H1 (cell line): Measurements from ENCODE around the gene C22orf31. TPM values are rescaled to one million over a fixed set of nuclear protein-coding genes. Genes with fewer than 3 reads are reported as not detected.

Source experiments
- CTCF ChIA-PET: fragments of 300-600 bp; sonication (Branson Sonifier 250); formaldehyde crosslinking; loops from one replicate; lab custom pipeline; 2021; ENCODE audit not compliant: partially characterized antibody; lab: Charles Lee
- POLR2A ChIA-PET: fragments of 300-600 bp; sonication (Branson Sonifier 250); formaldehyde crosslinking; loops from one replicate; lab custom pipeline; 2021; ENCODE audit warnings: inconsistent platforms; ENCODE audit not compliant: partially characterized antibody; lab: Charles Lee
- DNase-seq, 2 experiments: peaks; one replicate each; pipeline versions ENCODE4 v3.0.0 to v3.0.0-alpha.2; 2010 to 2022; ENCODE audit warnings: low spot score in 2 of 2, low read depth in 1 of 2, mixed read lengths in 1 of 2
- FAIRE-seq: peaks from 2 replicates; lab custom pipeline; 2011; peaks lifted over from hg19 to GRCh38; lab: Jason Lieb, UNC
- H2AFZ ChIP-seq: 2 replicates; pipeline ENCODE4 v1.8.1; 2012; ENCODE audit warnings: low read length, inconsistent platforms
- H2AK5ac ChIP-seq: 2 replicates; pipeline ENCODE4 v1.6.1; 2013; ENCODE audit warnings: low read depth, low read length
- H2BK120ac ChIP-seq: replicated peaks from 2 replicates; pipeline ENCODE3; 2013; ENCODE audit warnings: low read depth, low read length, inconsistent platforms
- H2BK12ac ChIP-seq: 2 replicates; pipeline ENCODE4 v1.6.1; 2013; ENCODE audit warnings: low read depth, low read length
- H2BK15ac ChIP-seq: 2 replicates; pipeline ENCODE4 v1.6.1; 2013; ENCODE audit warnings: low read length
- H2BK20ac ChIP-seq: 2 replicates; pipeline ENCODE4 v1.6.1; 2013; ENCODE audit warnings: low read length
- H2BK5ac ChIP-seq: 2 replicates; pipeline ENCODE4 v1.6.1; 2013; ENCODE audit warnings: low read depth, low read length
- H3K14ac ChIP-seq: 2 replicates; pipeline ENCODE4 v1.6.1; 2013; ENCODE audit warnings: inconsistent platforms; ENCODE audit not compliant: insufficient read length
- H3K18ac ChIP-seq: 2 replicates; pipeline ENCODE4 v1.6.1; 2013; ENCODE audit warnings: low read length; ENCODE audit errors: extremely low read depth
- H3K23ac ChIP-seq: 2 replicates; pipeline ENCODE4 v1.6.1; 2013; ENCODE audit warnings: inconsistent platforms; ENCODE audit not compliant: insufficient read length
- H3K23me2 ChIP-seq: 2 replicates; pipeline ENCODE4 v1.6.1; 2013; ENCODE audit warnings: low read depth, low read length
- H3K27ac ChIP-seq: 2 replicates; pipeline ENCODE4 v1.6.1; 2011; ENCODE audit warnings: low read depth, low read length, inconsistent platforms
- H3K27me3 ChIP-seq, 4 experiments: replicated peaks in 1 of 4; 1 replicate in 1 of 4; 2 replicates in 3 of 4; pipeline versions ENCODE4 v1.6.1 to v1.8.1; 2011 to 2013; ENCODE audit warnings: low read length in 3 of 4, mild to moderate bottlenecking in 3 of 4, inconsistent platforms in 2 of 4, mixed read lengths in 2 of 4, moderate library complexity in 1 of 4; ENCODE audit not compliant: control insufficient read depth in 3 of 4, insufficient read depth in 3 of 4; ENCODE audit errors: extremely low read depth in 1 of 4
- H3K36me3 ChIP-seq, 4 experiments: 2 replicates each; pipeline versions ENCODE4 v1.6.1 to v1.8.1; 2011 to 2013; ENCODE audit warnings: mild to moderate bottlenecking in 4 of 4, low read length in 3 of 4, moderate library complexity in 2 of 4, control low read depth in 1 of 4, inconsistent platforms in 1 of 4; ENCODE audit not compliant: insufficient read depth in 4 of 4, control insufficient read depth in 2 of 4
- H3K4ac ChIP-seq: replicated peaks from 2 replicates; pipeline ENCODE3; 2013; ENCODE audit warnings: low read length, low read depth, mixed read lengths, inconsistent platforms; ENCODE audit not compliant: insufficient read length
- H3K4me1 ChIP-seq, 4 experiments: replicated peaks in 1 of 4; 1 replicate in 1 of 4; 2 replicates in 3 of 4; pipeline versions ENCODE4 v1.6.1 to v1.8.1; 2011 to 2013; ENCODE audit warnings: low read length in 3 of 4, inconsistent platforms in 2 of 4, mixed read lengths in 1 of 4; ENCODE audit not compliant: insufficient read depth in 4 of 4, control insufficient read depth in 3 of 4
- H3K4me2 ChIP-seq, 2 experiments: 2 replicates each; pipeline versions ENCODE4 v1.6.1 to v1.8.1; 2011 to 2013; ENCODE audit warnings: low read depth in 2 of 2, low read length in 2 of 2, control low read depth in 1 of 2, inconsistent platforms in 1 of 2, mild to moderate bottlenecking in 1 of 2; ENCODE audit not compliant: insufficient read depth in 1 of 2
- H3K4me3 ChIP-seq, 4 experiments: fragments of 200-600, 300-600 bp in 1 of 4; sonication (generic), shearing (Covaris generic), sonication (Bioruptor Twin) in 1 of 4; 2 replicates each; pipeline versions ENCODE4 v1.5.1 to v1.8.1; 2011 to 2016; ENCODE audit warnings: low read length in 4 of 4, low read depth in 3 of 4, control low read depth in 2 of 4, inconsistent platforms in 2 of 4, mild to moderate bottlenecking in 2 of 4, mixed read lengths in 1 of 4, moderate library complexity in 1 of 4; ENCODE audit not compliant: insufficient read depth in 2 of 4; ENCODE audit errors: extremely low read depth in 1 of 4
- H3K56ac ChIP-seq: replicated peaks from 2 replicates; pipeline ENCODE3; 2013; ENCODE audit warnings: low read depth, mild to moderate bottlenecking, mixed read lengths, low read length, inconsistent platforms; ENCODE audit not compliant: insufficient read length
- H3K79me1 ChIP-seq: 2 replicates; pipeline ENCODE4 v1.6.1; 2013; ENCODE audit warnings: low read depth, low read length, control low read depth
- H3K79me2 ChIP-seq, 2 experiments: 2 replicates each; pipeline versions ENCODE4 v1.6.1 to v1.8.1; 2012 to 2013; ENCODE audit warnings: low read length in 2 of 2, mild to moderate bottlenecking in 2 of 2, inconsistent platforms in 1 of 2; ENCODE audit not compliant: insufficient read depth in 2 of 2, control insufficient read depth in 1 of 2
- H3K9ac ChIP-seq, 4 experiments: replicated peaks in 1 of 4; 1 replicate in 1 of 4; 2 replicates in 3 of 4; pipeline versions ENCODE4 v1.6.1 to v1.8.1; 2011 to 2013; ENCODE audit warnings: low read depth in 3 of 4, low read length in 3 of 4, control low read depth in 2 of 4, mild to moderate bottlenecking in 2 of 4, moderate library complexity in 2 of 4, inconsistent platforms in 1 of 4; ENCODE audit errors: extremely low read depth in 1 of 4
- H3K9me3 ChIP-seq, 2 experiments: 2 replicates each; pipeline versions ENCODE4 v1.6.1 to v1.8.1; 2012 to 2013; ENCODE audit warnings: mild to moderate bottlenecking in 2 of 2, moderate library complexity in 2 of 2, control low read depth in 1 of 2, inconsistent platforms in 1 of 2, low read depth in 1 of 2, low read length in 1 of 2, mixed read lengths in 1 of 2; ENCODE audit not compliant: insufficient read depth in 2 of 2
- H4K20me1 ChIP-seq, 2 experiments: replicated peaks in 1 of 2; 2 replicates each; pipeline versions ENCODE3 to v1.8.1; 2011 to 2013; ENCODE audit warnings: inconsistent platforms in 2 of 2, low read length in 2 of 2, mild to moderate bottlenecking in 1 of 2; ENCODE audit not compliant: insufficient read depth in 2 of 2, control insufficient read depth in 1 of 2
- H4K5ac ChIP-seq: 2 replicates; pipeline ENCODE4 v1.6.1; 2013; ENCODE audit warnings: low read length, low read depth, mixed read lengths, inconsistent platforms; ENCODE audit not compliant: insufficient read length
- H4K8ac ChIP-seq: 2 replicates; pipeline ENCODE4 v1.8.0; 2013; ENCODE audit warnings: mild to moderate bottlenecking, moderate library complexity, low read length, inconsistent platforms; ENCODE audit not compliant: insufficient read depth; ENCODE audit errors: extremely low read depth
- H4K91ac ChIP-seq: replicated peaks from 2 replicates; pipeline ENCODE3; 2013; ENCODE audit warnings: low read length, mixed read lengths, inconsistent platforms; ENCODE audit not compliant: insufficient read length
- CEBPB ChIP-seq: IDR thresholded peaks from 2 replicates; pipeline ENCODE4 v1.6.1; 2012; ENCODE audit warnings: low read depth, low read length
- CHD2 ChIP-seq: IDR thresholded peaks from 2 replicates; pipeline ENCODE4 v1.6.1; 2012; ENCODE audit warnings: low read length, improper control_type of control experiment
- CREB1 ChIP-seq: IDR thresholded peaks from 2 replicates; pipeline ENCODE4 v1.6.1; 2012; ENCODE audit warnings: inconsistent platforms
- CTCF ChIP-seq, 3 experiments: IDR thresholded peaks; 1 replicate in 2 of 3; 2 replicates in 1 of 3; pipeline versions ENCODE4 v1.5.1 to v1.6.1; 2011; ENCODE audit warnings: low read length in 3 of 3, mild to moderate bottlenecking in 3 of 3, inconsistent platforms in 2 of 3, low read depth in 1 of 3, moderate library complexity in 1 of 3; ENCODE audit not compliant: insufficient read depth in 1 of 3; ENCODE audit errors: control extremely low read depth in 1 of 3
- GTF2F1 ChIP-seq: IDR thresholded peaks from 2 replicates; pipeline ENCODE4 v1.6.1; 2012; ENCODE audit warnings: low read depth, low read length, improper control_type of control experiment, borderline replicate concordance
- POU5F1 ChIP-seq: IDR thresholded peaks from 2 replicates; pipeline ENCODE4 v1.6.1; 2011; ENCODE audit warnings: low read depth, mild to moderate bottlenecking, low read length, moderate library complexity
- TCF12 ChIP-seq: IDR thresholded peaks from 2 replicates; pipeline ENCODE4 v1.6.1; 2011; ENCODE audit warnings: low read depth, mild to moderate bottlenecking, low read length
- YY1 ChIP-seq: IDR thresholded peaks from 2 replicates; pipeline ENCODE4 v1.6.1; 2011; ENCODE audit warnings: low read depth, mild to moderate bottlenecking, low read length
- WGBS, 2 experiments: shearing (Covaris generic) in 1 of 2; methylation state at CpG; one replicate each; pipeline versions ENCODE4 v1.1.6 to v1.1.7; 2013 to 2015; ENCODE audit warnings: low lambda C conversion rate in 2 of 2, mixed read lengths in 2 of 2, inconsistent platforms in 1 of 2, low coverage in 1 of 2, missing lambda C conversion rate in 1 of 2; ENCODE audit not compliant: insufficient replicate concordance in 2 of 2, insufficient coverage in 1 of 2, insufficient read length in 1 of 2; ENCODE audit errors: extremely low coverage in 1 of 2, missing lambda C conversion rate in 1 of 2; 5-methylcytosine and 5-hydroxymethylcytosine counted together
- polyA plus RNA-seq, 7 experiments: library from polyadenylated mRNA; depleted of rRNA in 3 of 7; stranded (reverse) in 5 of 7; unstranded in 2 of 7; fragments of >200 nt in 5 of 7; fragments of 200-250 nt in 2 of 7; gene quantifications; 1 replicate in 5 of 7; 2 replicates in 1 of 7; 4 replicates in 1 of 7; pipeline versions ENCODE4 v1.2.1 to v1.2.3, GENCODE V29; 2011 to 2013; ENCODE audit warnings: missing spikeins in 2 of 7, mixed read lengths in 2 of 7
- total RNA-seq: library from RNA; stranded (reverse); fragmentation: NEBNext Ultra II Directional; extraction: Animal tissue kit (Norgen Biotek cat#: 25700); gene quantifications from 2 replicates; pipeline ENCODE4 v1.2.1, GENCODE V29; 2021
- TF ChIP-seq, protein P1 (sequence below): IDR thresholded peaks from 2 replicates; pipeline ENCODE4 v1.6.1; 2011; ENCODE audit warnings: low read depth, mild to moderate bottlenecking, low read length; ENCODE audit not compliant: insufficient read depth

The C22orf31 gene
- total and polyA plus RNA-seq, 2 of the 8 experiments (the other 6 are each of a cell fraction or from before 2014, with no cell fraction given): not detected

DNA sequence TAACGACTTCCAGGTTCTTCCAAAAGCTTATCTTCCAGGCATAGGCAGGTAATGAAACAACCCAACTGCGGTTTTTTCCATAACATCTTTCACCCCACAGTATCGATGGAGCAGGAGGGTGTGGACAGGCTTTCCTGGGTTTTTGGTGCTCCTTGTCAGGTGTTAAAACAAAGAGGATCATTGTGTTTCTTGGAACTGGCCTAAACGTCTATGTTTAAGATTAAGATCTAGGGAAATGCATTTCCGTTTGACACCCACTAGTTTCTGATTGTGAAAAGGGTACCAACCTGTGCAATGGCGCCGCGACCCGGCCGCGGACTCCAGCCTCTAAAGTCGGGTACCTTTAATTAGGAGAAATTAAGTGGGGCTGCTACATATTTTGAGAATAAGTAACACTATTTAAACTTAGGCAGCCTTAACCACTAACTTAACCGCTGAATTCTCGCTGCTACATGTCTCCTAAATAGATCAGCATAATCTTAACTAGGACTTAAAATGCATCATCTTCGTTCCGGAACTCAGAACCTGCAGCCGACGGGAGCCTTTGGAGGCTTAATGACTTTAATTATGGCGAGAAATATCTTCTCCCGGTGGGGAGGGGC, 31.5 kb downstream of the C22orf31 start:
- H3K4me2 ChIP-seq: peak overlapping the region; percentile 66 to 80
- 0 out of 8 replicates have a peak, but pooled peaks cover 0 to 2% (median 0%) of the 10 kb centered on the region in 4 experiments for H3K36me3 ChIP-seq
- peak overlapping the region; percentile 19 for H3K56ac ChIP-seq
- peaks cover 16% of the 10 kb centered on the region for H3K79me1 ChIP-seq
- peak overlapping the region; percentile 87 for H2BK12ac ChIP-seq
- H3K27me3 ChIP-seq: no peaks in the 10 kb centered on the region
- no peak overlapping the region for H3K23ac ChIP-seq
- no peak overlapping the region for H2AFZ ChIP-seq
- H3K23me2 ChIP-seq: peaks cover 5% of the 10 kb centered on the region
- H3K4me3 ChIP-seq: peak overlapping the region; percentile 37 to 59 (median 42); a peak in 7 of 8 replicates
- peaks cover 11 to 20% (median 15%) of the 10 kb centered on the region in 4 experiments for H3K4me1 ChIP-seq
- no peak overlapping the region for H2AK5ac ChIP-seq
- WGBS, 2 experiments: 17% methylated on average over 20 of the region's 20 CpGs; no CpG with 5 or more reads in 1 of the 2 experiments
- DNase-seq: no peak
- H3K27ac ChIP-seq: peak overlapping the region; percentile 29; the same call in 1 of the 2 replicates
- H3K14ac ChIP-seq: no peak overlapping the region
- no peak for FAIRE-seq
- H3K4ac ChIP-seq: no peak overlapping the region
- H3K18ac ChIP-seq: peak overlapping the region; percentile 27; the same call in 1 of the 2 replicates
- peaks cover 0 to 3% of the 10 kb centered on the region in 2 experiments for H4K20me1 ChIP-seq
- no peak overlapping the region for H2BK120ac ChIP-seq
- no peak overlapping the region; the same call in 1 of the 2 replicates for H4K8ac ChIP-seq
- H3K9me3 ChIP-seq: no peaks in the 10 kb centered on the region
- no peak overlapping the region for H2BK20ac ChIP-seq
- ChIA-PET CTCF (interaction anchor here (0.6 to 7.1 kb wide), 13 partner anchors 9 to 172 kb away, joined by 3 to 37 read pairs (median 3); no protein-coding TSS in a partner anchor), POLR2A (interaction anchor here (0.9 to 3.4 kb wide), 7 partner anchors 11 to 146 kb away, joined by 3 to 16 read pairs (median 3); partner anchors contain the start of gene ZNRF3)
- peak overlapping the region; percentile 52; the same call in 1 of the 2 replicates for H2BK5ac ChIP-seq
- no peak overlapping the region for H4K91ac ChIP-seq
- H3K9ac ChIP-seq: peak overlapping the region in 1 of 4 experiments; percentile 38; a peak in 3 of 7 replicates
- H4K5ac ChIP-seq: peak overlapping the region; percentile 19
- no peak overlapping the region for H2BK15ac ChIP-seq
- H3K79me2 ChIP-seq: peaks cover 0 to 32% of the 10 kb centered on the region in 2 experiments; a peak in 2 of 4 replicates
- TF ChIP-seq YY1 (peak; percentile 62; the same call in 1 of the 2 replicates), CHD2 (no peak), GTF2F1 (no peak), TCF12 (no peak), CREB1 (no peak), POU5F1 (no peak), CEBPB (no peak), CTCF (IDR thresholded peaks at IDR 0.05; ENCODE audit: control extremely low read depth in 1 of 3, insufficient read depth in 1 of 3, low read depth in 1 of 3, low read length in 3 of 3) (peak in 1 of 3 experiments; percentile 9; a peak in 2 of 4 replicates)
- TF ChIP-seq, protein P1, sequence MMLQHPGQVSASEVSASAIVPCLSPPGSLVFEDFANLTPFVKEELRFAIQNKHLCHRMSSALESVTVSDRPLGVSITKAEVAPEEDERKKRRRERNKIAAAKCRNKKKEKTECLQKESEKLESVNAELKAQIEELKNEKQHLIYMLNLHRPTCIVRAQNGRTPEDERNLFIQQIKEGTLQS: no peak
